Ascending aorta (tissue), 2 donors: ENCODE results near the gene TTLL11. TPM values are rescaled to one million over a fixed set of nuclear protein-coding genes. Genes with fewer than 3 reads are reported as not detected.
"Not testable (repeated sequence)": the region's sequence is repeated elsewhere in the genome, so short reads cannot be mapped to it uniquely, and the experiment has no call there.

ENCODE experiments used
- DNase-seq, 2 donors: peaks; one replicate each; pipeline ENCODE4 v3.0.0-alpha.2; 2019; ENCODE audit warnings: low spot score in 2 of 2
- H3K27ac ChIP-seq, 2 donors: fragments of 200-600 bp; sonication (generic); one replicate each; pipeline ENCODE4 v1.5.1; 2016 to 2017; ENCODE audit warnings: mild to moderate bottlenecking in 1 of 2
- H3K27me3 ChIP-seq: fragments of 200-600 bp; sonication (generic); one replicate; pipeline ENCODE4 v1.5.1; 2017
- H3K36me3 ChIP-seq, 2 donors: fragments of 200-600 bp; sonication (generic); one replicate each; pipeline ENCODE4 v1.5.1; 2016
- H3K4me1 ChIP-seq, 2 donors: fragments of 200-600 bp; sonication (generic); one replicate each; pipeline ENCODE4 v1.5.1; 2016 to 2017; ENCODE audit warnings: mild to moderate bottlenecking in 1 of 2
- H3K4me3 ChIP-seq, 2 donors: fragments of 200-600 bp; sonication (generic); one replicate each; pipeline ENCODE4 v1.5.1; 2016 to 2017; ENCODE audit warnings: mild to moderate bottlenecking in 1 of 2
- H3K9me3 ChIP-seq, 2 donors: fragments of 200-600 bp; sonication (generic); one replicate each; pipeline ENCODE4 v1.5.1; 2016
- CTCF ChIP-seq, 3 experiments: fragments of 200-600 bp in 2 of 3; fragments of 450-650 bp in 1 of 3; sonication (generic) in 2 of 3; IDR thresholded peaks; one replicate each; pipeline ENCODE4 v1.5.1; 2016 to 2019; ENCODE audit warnings: antibody characterized with exemption in 3 of 3, mild to moderate bottlenecking in 1 of 3, moderate library complexity in 1 of 3
- intact Hi-C: fragments of 100-400 bp; cut with DNase I; formaldehyde crosslinking; loops from one replicate; pipeline ENCODE4 v1.15.1; 2023
- total RNA-seq: library from RNA; depleted of rRNA; stranded (reverse); fragments of >200 nt; gene quantifications from one replicate; pipeline ENCODE4 v1.1.0, GENCODE V29; 2016

Gene TTLL11
- total RNA-seq, 1 donor from 2014 or later: 18.5 TPM

- no peaks in the 10 kb centered on the region for H3K9me3 ChIP-seq
- H3K4me1 ChIP-seq: no peaks in the 10 kb centered on the region
- DNase-seq: no peak
- no peaks in the 10 kb centered on the region for H3K27me3 ChIP-seq
- H3K27ac ChIP-seq: no peak overlapping the region
- H3K4me3 ChIP-seq: no peak overlapping the region
- no peaks in the 10 kb centered on the region for H3K36me3 ChIP-seq
- intact Hi-C loops: loop anchor here (10.0 kb wide), 2 partner anchors 334 to 694 kb away; no protein-coding TSS in a partner anchor
- TF ChIP-seq CTCF (IDR thresholded peaks at IDR 0.05): no peak
These were observed 27.4 kb upstream of the TTLL11 start for GRCh38 chr9:122120316-122121071.

- no peak overlapping the region for H3K4me3 ChIP-seq
- H3K36me3 ChIP-seq: no peaks in the 10 kb centered on the region
- H3K9me3 ChIP-seq: no peaks in the 10 kb centered on the region
- no peak for TF ChIP-seq CTCF (IDR thresholded peaks at IDR 0.05)
- H3K27ac ChIP-seq: no peak overlapping the region
- intact Hi-C loops: loop anchor here (10.0 kb wide), 2 partner anchors 335 to 695 kb away; no protein-coding TSS in a partner anchor
- no peaks in the 10 kb centered on the region for H3K27me3 ChIP-seq
- H3K4me1 ChIP-seq: no peaks in the 10 kb centered on the region
- DNase-seq: no peak
These were observed 26.6 kb upstream of the TTLL11 start for GRCh38 chr9:122119721-122120120.

GRCh38 chr9:122119166-122119521 is 26.0 kb upstream of the TTLL11 start:
- H3K4me3 ChIP-seq: no peak overlapping the region
- intact Hi-C loops: no loop called here
- TF ChIP-seq CTCF (IDR thresholded peaks at IDR 0.05): no peak
- no peaks in the 10 kb centered on the region for H3K4me1 ChIP-seq
- DNase-seq: no peak
- H3K36me3 ChIP-seq: no peaks in the 10 kb centered on the region
- H3K27ac ChIP-seq: no peak overlapping the region
- H3K27me3 ChIP-seq: no peaks in the 10 kb centered on the region
- H3K9me3 ChIP-seq: no peaks in the 10 kb centered on the region

GRCh38 chr9:122118343-122119165 is 25.4 kb upstream of the TTLL11 start:
- no peak overlapping the region for H3K4me3 ChIP-seq
- H3K27ac ChIP-seq: no peak overlapping the region
- H3K36me3 ChIP-seq: no peaks in the 10 kb centered on the region
- H3K9me3 ChIP-seq: no peaks in the 10 kb centered on the region
- intact Hi-C loops: no loop called here
- TF ChIP-seq CTCF (IDR thresholded peaks at IDR 0.05): no peak
- no peaks in the 10 kb centered on the region for H3K27me3 ChIP-seq
- no peak for DNase-seq
- H3K4me1 ChIP-seq: no peaks in the 10 kb centered on the region

GRCh38 chr9:122117241-122117640 is 24.1 kb upstream of the TTLL11 start:
- DNase-seq, H3K9me3 ChIP-seq, H3K27ac ChIP-seq, H3K36me3 ChIP-seq, H3K4me3 ChIP-seq, H3K27me3 ChIP-seq, H3K4me1 ChIP-seq, intact Hi-C loops: not testable (repeated sequence)
